HG02970 (cell line): ENCODE results near the gene RGS10.

ENCODE experiments used
- ATAC-seq: cut with Tn5 transposase; IDR thresholded peaks from one replicate; pipeline ENCODE4 v1.9.1; 2021; ENCODE audit warnings: mild to moderate bottlenecking, moderate library complexity, moderate number of reproducible peaks; ENCODE audit not compliant: unreplicated experiment, low FRiP score

RGS10 gene

GRCh38 chr10:119499677-119500002 lies 42.9 kb downstream of the RGS10 start:
- ATAC-seq = no peak

- no peak for ATAC-seq
Observed at GRCh38 chr10:119498889-119499676, 43.4 kb downstream of the RGS10 start.

- no peak for ATAC-seq
Observed at GRCh38 chr10:119497243-119497642, 45.3 kb downstream of the RGS10 start.

- peak; percentile 76 for ATAC-seq
Observed at GRCh38 chr10:119496273-119496672, 46.2 kb downstream of the RGS10 start.

- ATAC-seq = no peak
Observed at GRCh38 chr10:119495545-119495944, 47.0 kb downstream of the RGS10 start.

GRCh38 chr10:119495021-119495505 lies 47.5 kb downstream of the RGS10 start:
- ATAC-seq = no peak

GRCh38 chr10:119494236-119495020 lies 48.1 kb downstream of the RGS10 start:
- no peak for ATAC-seq

GRCh38 chr10:119493155-119493554 lies 49.4 kb downstream of the RGS10 start:
- no peak for ATAC-seq

- no peak for ATAC-seq
Observed at GRCh38 chr10:119491966-119492757, 50.4 kb downstream of the RGS10 start.

GRCh38 chr10:119489991-119490326 lies 52.6 kb downstream of the RGS10 start:
- no peak for ATAC-seq

- ATAC-seq = no peak
Observed at GRCh38 chr10:119488675-119489074, 53.8 kb downstream of the RGS10 start.

- ATAC-seq = no peak
Observed at GRCh38 chr10:119483839-119484238, 58.7 kb downstream of the RGS10 start.

GRCh38 chr10:119483001-119483400 lies 59.5 kb downstream of the RGS10 start:
- ATAC-seq = no peak

- no peak for ATAC-seq
Observed at GRCh38 chr10:119481781-119482426, 60.6 kb downstream of the RGS10 start.

GRCh38 chr10:119480667-119481066 lies 61.9 kb downstream of the RGS10 start:
- no peak for ATAC-seq

- ATAC-seq = no peak
Observed at GRCh38 chr10:119479532-119479931, 63.0 kb downstream of the RGS10 start.

GRCh38 chr10:119478811-119479341 lies 63.6 kb downstream of the RGS10 start:
- ATAC-seq = peak; percentile 6

- ATAC-seq = peak; percentile 72
Observed at GRCh38 chr10:119478111-119478802, 64.3 kb downstream of the RGS10 start.

GRCh38 chr10:119477444-119477843 lies 65.1 kb downstream of the RGS10 start:
- ATAC-seq = peak; percentile 44

- ATAC-seq = no peak
Observed at GRCh38 chr10:119474606-119475005, 67.9 kb downstream of the RGS10 start.
